Measurements from ENCODE around the gene BACH1. TPM values are rescaled to one million over a fixed set of nuclear protein-coding genes. Genes with fewer than 3 reads are reported as not detected.

Gene BACH1
- polyA plus RNA-seq, 1 donor from 2014 or later, result 29.7 TPM

GRCh38 chr21:29360799-29361765 is 62.4 kb downstream of the BACH1 start:
- Histone ChIP-seq H3K79me2 (replicated peaks; ENCODE audit: insufficient read depth, low read length) (no peaks in the 10 kb centered on the region), H3K4me2 (ENCODE audit: low read length) (no peak overlapping the region), H3K27me3 (ENCODE audit: insufficient read depth, low read depth, low read length) (no peaks in the 10 kb centered on the region), H2AFZ (ENCODE audit: low read depth, low read length) (no peak overlapping the region), H3F3A (ENCODE audit: insufficient read depth, low read length, poor library complexity, severe bottlenecking) (no peaks in the 10 kb centered on the region), H3K9ac (ENCODE audit: low read length) (no peak overlapping the region), H3K9me2 (ENCODE audit: insufficient read depth, low read length) (no peaks in the 10 kb centered on the region), H3K9me3 (ENCODE audit: low read length) (no peaks in the 10 kb centered on the region), H3K36me3 (ENCODE audit: insufficient read depth, low read length) (no peaks in the 10 kb centered on the region), H3K4me3 (ENCODE audit: low read length) (no peak overlapping the region), H3K27ac (ENCODE audit: low read length) (no peak overlapping the region), H4K20me1 (ENCODE audit: insufficient read depth) (no peaks in the 10 kb centered on the region)
- TF ChIP-seq SMC3 (conservative IDR thresholded peaks at IDR 0.05; ENCODE audit: poor library complexity), result peak; percentile 71
- peak; percentile 70 for TF ChIP-seq CTCF (IDR thresholded peaks at IDR 0.05; ENCODE audit: poor library complexity, severe bottlenecking)
- no peak for TF ChIP-seq MXI1 (conservative IDR thresholded peaks at IDR 0.05; ENCODE audit: poor library complexity, severe bottlenecking)
- TF ChIP-seq TAF1 (IDR thresholded peaks at IDR 0.05; ENCODE audit: low read depth), result no peak
- TF ChIP-seq REST (IDR thresholded peaks at IDR 0.05; ENCODE audit: borderline replicate concordance), result no peak
- no peak for TF ChIP-seq EP300 (conservative IDR thresholded peaks at IDR 0.05; ENCODE audit: poor library complexity, severe bottlenecking)
- no peak for TF ChIP-seq POLR2AphosphoS5 (IDR thresholded peaks at IDR 0.05)
- TF ChIP-seq RAD21 (conservative IDR thresholded peaks at IDR 0.05), result peak; percentile 78
- TF ChIP-seq EZH2 (IDR thresholded peaks at IDR 0.05; ENCODE audit: borderline replicate concordance, insufficient read depth, low read length, poor library complexity, severe bottlenecking), result no peak

- Histone ChIP-seq H3K9me2 (ENCODE audit: insufficient read depth, low read length) (no peaks in the 10 kb centered on the region), H2AFZ (ENCODE audit: low read depth, low read length) (no peak overlapping the region), H4K20me1 (ENCODE audit: insufficient read depth) (no peaks in the 10 kb centered on the region), H3K9ac (ENCODE audit: low read length) (no peak overlapping the region), H3K4me2 (ENCODE audit: low read length) (no peak overlapping the region), H3K36me3 (ENCODE audit: insufficient read depth, low read length) (no peaks in the 10 kb centered on the region), H3K4me3 (ENCODE audit: low read length) (no peak overlapping the region), H3K27me3 (ENCODE audit: insufficient read depth, low read depth, low read length) (no peaks in the 10 kb centered on the region), H3K79me2 (replicated peaks; ENCODE audit: insufficient read depth, low read length) (no peaks in the 10 kb centered on the region), H3F3A (ENCODE audit: insufficient read depth, low read length, poor library complexity, severe bottlenecking) (no peaks in the 10 kb centered on the region), H3K9me3 (ENCODE audit: low read length) (no peaks in the 10 kb centered on the region), H3K27ac (ENCODE audit: low read length) (no peak overlapping the region)
- no peak for TF ChIP-seq EZH2 (IDR thresholded peaks at IDR 0.05; ENCODE audit: borderline replicate concordance, insufficient read depth, low read length, poor library complexity, severe bottlenecking)
- no peak for TF ChIP-seq EP300 (conservative IDR thresholded peaks at IDR 0.05; ENCODE audit: poor library complexity, severe bottlenecking)
- TF ChIP-seq TAF1 (IDR thresholded peaks at IDR 0.05; ENCODE audit: low read depth), result no peak
- no peak for TF ChIP-seq CTCF (IDR thresholded peaks at IDR 0.05; ENCODE audit: poor library complexity, severe bottlenecking)
- TF ChIP-seq REST (IDR thresholded peaks at IDR 0.05; ENCODE audit: borderline replicate concordance), result no peak
- TF ChIP-seq MXI1 (conservative IDR thresholded peaks at IDR 0.05; ENCODE audit: poor library complexity, severe bottlenecking), result no peak
- TF ChIP-seq SMC3 (conservative IDR thresholded peaks at IDR 0.05; ENCODE audit: poor library complexity), result no peak
- TF ChIP-seq POLR2AphosphoS5 (IDR thresholded peaks at IDR 0.05), result no peak
- no peak for TF ChIP-seq RAD21 (conservative IDR thresholded peaks at IDR 0.05)
These were observed 64.0 kb downstream of the BACH1 start for GRCh38 chr21:29362758-29363157.

All from neural cell (in vitro differentiated cells).